ENCODE measurements around the gene CEPT1. TPM values are rescaled to one million over a fixed set of nuclear protein-coding genes. Genes with fewer than 3 reads are reported as not detected.
A peak's percentile ranks its signal among the peaks of the same experiment; 100 is the strongest.

The CEPT1 gene
- total RNA-seq, 1 donor from 2014 or later, result 58.9 TPM

GRCh38 chr1:111139324-111139955, 583 bp upstream of the CEPT1 start:
- H3K4me3 Mint-ChIP-seq, result peak overlapping the region; percentile 100
- H3K9ac ChIP-seq, result peak overlapping the region; percentile 44
- peaks cover 25% of the 10 kb centered on the region for H4K20me1 ChIP-seq (ENCODE audit: low read depth)
- TF ChIP-seq EZH2 (IDR thresholded peaks at IDR 0.05) (no peak), EZH2phosphoT487 (IDR thresholded peaks at IDR 0.05) (no peak)
- TF ChIP-seq, protein P1, sequence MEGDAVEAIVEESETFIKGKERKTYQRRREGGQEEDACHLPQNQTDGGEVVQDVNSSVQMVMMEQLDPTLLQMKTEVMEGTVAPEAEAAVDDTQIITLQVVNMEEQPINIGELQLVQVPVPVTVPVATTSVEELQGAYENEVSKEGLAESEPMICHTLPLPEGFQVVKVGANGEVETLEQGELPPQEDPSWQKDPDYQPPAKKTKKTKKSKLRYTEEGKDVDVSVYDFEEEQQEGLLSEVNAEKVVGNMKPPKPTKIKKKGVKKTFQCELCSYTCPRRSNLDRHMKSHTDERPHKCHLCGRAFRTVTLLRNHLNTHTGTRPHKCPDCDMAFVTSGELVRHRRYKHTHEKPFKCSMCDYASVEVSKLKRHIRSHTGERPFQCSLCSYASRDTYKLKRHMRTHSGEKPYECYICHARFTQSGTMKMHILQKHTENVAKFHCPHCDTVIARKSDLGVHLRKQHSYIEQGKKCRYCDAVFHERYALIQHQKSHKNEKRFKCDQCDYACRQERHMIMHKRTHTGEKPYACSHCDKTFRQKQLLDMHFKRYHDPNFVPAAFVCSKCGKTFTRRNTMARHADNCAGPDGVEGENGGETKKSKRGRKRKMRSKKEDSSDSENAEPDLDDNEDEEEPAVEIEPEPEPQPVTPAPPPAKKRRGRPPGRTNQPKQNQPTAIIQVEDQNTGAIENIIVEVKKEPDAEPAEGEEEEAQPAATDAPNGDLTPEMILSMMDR (IDR thresholded peaks at IDR 0.05), result no peak
- peaks cover 14% of the 10 kb centered on the region for H3F3A ChIP-seq (ENCODE audit: low read depth)
- DNase-seq (ENCODE audit: low spot score), result peak; percentile 81
- H3K27me3 ChIP-seq, result no peaks in the 10 kb centered on the region
- H3K4me1 Mint-ChIP-seq, result peaks cover 19% of the 10 kb centered on the region
- H3K4me3 ChIP-seq, result peak overlapping the region; percentile 75
- peak overlapping the region; percentile 91 for H3K27ac ChIP-seq
- peaks cover 27% of the 10 kb centered on the region for H3K4me1 ChIP-seq
- no peaks in the 10 kb centered on the region for H3K9me3 Mint-ChIP-seq
- peak overlapping the region; percentile 88 for H2AFZ ChIP-seq (replicated peaks)
- H3K9me3 ChIP-seq (ENCODE audit: low read depth), result no peaks in the 10 kb centered on the region
- peaks cover 6% of the 10 kb centered on the region for H3K36me3 ChIP-seq
- no peaks in the 10 kb centered on the region for H3K27me3 Mint-ChIP-seq (ENCODE audit: insufficient read depth, low read depth)
- peak overlapping the region; percentile 99 for H3K27ac Mint-ChIP-seq
- peaks cover 58% of the 10 kb centered on the region for H3K79me2 ChIP-seq (ENCODE audit: low read depth)
- peaks cover 4% of the 10 kb centered on the region for H3K36me3 Mint-ChIP-seq
- H3K4me2 ChIP-seq, result peak overlapping the region; percentile 90

- Histone ChIP-seq H3K27ac (peak overlapping the region; percentile 36), H3K4me3 (peak overlapping the region; percentile 75)
These were observed 601 bp downstream of the CEPT1 start for GRCh38 chr1:111140680-111140967.

GRCh38 chr1:111141245-111142220, 1.5 kb downstream of the CEPT1 start:
- Mint-ChIP-seq H3K27ac (no peak overlapping the region), H3K9me3 (no peaks in the 10 kb centered on the region)
- peaks cover 79% of the 10 kb centered on the region for H3K79me2 ChIP-seq (ENCODE audit: low read depth)

More at GRCh38 chr1:111140680-111140967, 601 bp downstream of the CEPT1 start:
- Mint-ChIP-seq H3K9me3 (no peaks in the 10 kb centered on the region), H3K27ac (no peak overlapping the region), H3K4me3 (peak overlapping the region; percentile 100), H3K36me3 (peaks cover 2% of the 10 kb centered on the region), H3K4me1 (peaks cover 19% of the 10 kb centered on the region), H3K27me3 (ENCODE audit: insufficient read depth, low read depth) (no peaks in the 10 kb centered on the region)
- Histone ChIP-seq H3K36me3 (peaks cover 6% of the 10 kb centered on the region), H3K4me1 (peaks cover 27% of the 10 kb centered on the region), H3K9ac (peak overlapping the region; percentile 51), H3F3A (ENCODE audit: low read depth) (peaks cover 14% of the 10 kb centered on the region), H3K9me3 (ENCODE audit: low read depth) (no peaks in the 10 kb centered on the region), H3K4me2 (peak overlapping the region; percentile 76), H3K27me3 (no peaks in the 10 kb centered on the region), H2AFZ (replicated peaks) (peak overlapping the region; percentile 86), H3K79me2 (ENCODE audit: low read depth) (peaks cover 70% of the 10 kb centered on the region), H4K20me1 (ENCODE audit: low read depth) (peaks cover 30% of the 10 kb centered on the region)
- peak; percentile 78 for DNase-seq (ENCODE audit: low spot score)
- TF ChIP-seq EZH2 (IDR thresholded peaks at IDR 0.05), result no peak
- TF ChIP-seq EZH2phosphoT487 (IDR thresholded peaks at IDR 0.05), result no peak
- TF ChIP-seq, protein P1 (IDR thresholded peaks at IDR 0.05), result no peak

More at GRCh38 chr1:111141245-111142220, 1.5 kb downstream of the CEPT1 start:
- peaks cover 27% of the 10 kb centered on the region for H3K4me1 ChIP-seq
- no peaks in the 10 kb centered on the region for H3K9me3 ChIP-seq (ENCODE audit: low read depth)
- no peak overlapping the region for H3K27ac ChIP-seq
- Mint-ChIP-seq H3K36me3 (peaks cover 2% of the 10 kb centered on the region), H3K4me1 (peaks cover 19% of the 10 kb centered on the region), H3K27me3 (ENCODE audit: insufficient read depth, low read depth) (no peaks in the 10 kb centered on the region), H3K4me3 (peak overlapping the region; percentile 100)
- H2AFZ ChIP-seq (replicated peaks), result no peak overlapping the region
- H3K4me2 ChIP-seq, result peak overlapping the region; percentile 76
- peak overlapping the region; percentile 75 for H3K4me3 ChIP-seq
- H3F3A ChIP-seq (ENCODE audit: low read depth), result peaks cover 14% of the 10 kb centered on the region
- H4K20me1 ChIP-seq (ENCODE audit: low read depth), result peaks cover 37% of the 10 kb centered on the region
- H3K36me3 ChIP-seq, result peaks cover 6% of the 10 kb centered on the region
- H3K27me3 ChIP-seq, result no peaks in the 10 kb centered on the region
- TF ChIP-seq EZH2phosphoT487 (IDR thresholded peaks at IDR 0.05), result no peak
- no peak for TF ChIP-seq EZH2 (IDR thresholded peaks at IDR 0.05)
- TF ChIP-seq, protein P1 (IDR thresholded peaks at IDR 0.05), result no peak
- no peak for DNase-seq (ENCODE audit: low spot score)
- peak overlapping the region; percentile 51 for H3K9ac ChIP-seq
